Measurements from ENCODE around the gene SLC22A5. TPM values are rescaled to one million over a fixed set of nuclear protein-coding genes. Genes with fewer than 3 reads are reported as not detected.

Gene SLC22A5
- total RNA-seq, 4 donors from 2014 or later, result 23.2 to 36.6 (median 26.3) TPM

GRCh38 chr5:132407970-132408369 is 38.5 kb downstream of the SLC22A5 start:
- Histone ChIP-seq H3K27me3 (no peaks in the 10 kb centered on the region), H3K4me1 (peaks cover 33% of the 10 kb centered on the region), H3K9me3 (no peaks in the 10 kb centered on the region), H3K4me3 (no peak overlapping the region), H3K36me3 (no peaks in the 10 kb centered on the region), H3K27ac (no peak overlapping the region)
- 93% methylated on average over 3 of the region's 3 CpGs for WGBS
- TF ChIP-seq CTCF (IDR thresholded peaks at IDR 0.05), result no peak
- no peak for DNase-seq (ENCODE audit: low spot score in 2 of 2)

GRCh38 chr5:132408456-132408855 is 38.9 kb downstream of the SLC22A5 start:
- whole genome bisulfite sequencing, result 96% methylated on average over 6 of the region's 6 CpGs
- no peak overlapping the region for H3K27ac ChIP-seq
- no peak for DNase-seq (ENCODE audit: low spot score in 2 of 2)
- H3K27me3 ChIP-seq, result no peaks in the 10 kb centered on the region
- no peaks in the 10 kb centered on the region for H3K36me3 ChIP-seq
- no peak overlapping the region for H3K4me3 ChIP-seq
- H3K9me3 ChIP-seq, result no peaks in the 10 kb centered on the region
- TF ChIP-seq POLR2AphosphoS5 (IDR thresholded peaks at IDR 0.05) (no peak), EP300 (IDR thresholded peaks at IDR 0.05) (no peak), POLR2A (IDR thresholded peaks at IDR 0.05) (no peak), CTCF (IDR thresholded peaks at IDR 0.05) (no peak)
- peaks cover 38% of the 10 kb centered on the region for H3K4me1 ChIP-seq

GRCh38 chr5:132408965-132409364 is 39.5 kb downstream of the SLC22A5 start:
- peak overlapping the region; percentile 96 for H3K27ac ChIP-seq
- 69% methylated on average over 2 of the region's 2 CpGs for WGBS
- H3K9me3 ChIP-seq, result no peaks in the 10 kb centered on the region
- no peaks in the 10 kb centered on the region for H3K36me3 ChIP-seq
- no peaks in the 10 kb centered on the region for H3K27me3 ChIP-seq
- H3K4me3 ChIP-seq, result no peak overlapping the region
- DNase-seq (ENCODE audit: low spot score in 2 of 2), result no peak
- peaks cover 43% of the 10 kb centered on the region for H3K4me1 ChIP-seq
- no peak for TF ChIP-seq POLR2AphosphoS5 (IDR thresholded peaks at IDR 0.05)
- no peak for TF ChIP-seq CTCF (IDR thresholded peaks at IDR 0.05)
- no peak for TF ChIP-seq POLR2A (IDR thresholded peaks at IDR 0.05)
- no peak for TF ChIP-seq EP300 (IDR thresholded peaks at IDR 0.05)

GRCh38 chr5:132410451-132411303 is 41.2 kb downstream of the SLC22A5 start:
- Histone ChIP-seq H3K4me1 (peaks cover 60% of the 10 kb centered on the region), H3K27me3 (no peaks in the 10 kb centered on the region), H3K27ac (peak overlapping the region; percentile 96), H3K36me3 (no peaks in the 10 kb centered on the region), H3K4me3 (peak overlapping the region; percentile 81), H3K9me3 (no peaks in the 10 kb centered on the region)
- DNase-seq (ENCODE audit: low spot score in 2 of 2), result peak; percentile 87 to 89
- TF ChIP-seq EP300 (IDR thresholded peaks at IDR 0.05) (no peak), POLR2AphosphoS5 (IDR thresholded peaks at IDR 0.05) (peak in 2 of 3 donors; percentile 2 to 12), CTCF (IDR thresholded peaks at IDR 0.05) (peak in 1 of 2 donors; percentile 76), POLR2A (IDR thresholded peaks at IDR 0.05) (peak in 1 of 2 donors; percentile 60)
- WGBS, result 0% methylated on average over 41 of the region's 90 CpGs

- DNase-seq (ENCODE audit: low spot score in 2 of 2), result no peak
- WGBS, result 12% methylated on average over 8 of the region's 9 CpGs
Measured at GRCh38 chr5:132411304-132412013, 41.9 kb downstream of the SLC22A5 start.

More at GRCh38 chr5:132411304-132412013, 41.9 kb downstream of the SLC22A5 start:
- no peaks in the 10 kb centered on the region for H3K9me3 ChIP-seq
- peaks cover 66% of the 10 kb centered on the region for H3K4me1 ChIP-seq
- H3K27ac ChIP-seq, result peak overlapping the region; percentile 96
- H3K4me3 ChIP-seq, result peak overlapping the region; percentile 81
- H3K36me3 ChIP-seq, result no peaks in the 10 kb centered on the region
- no peak for TF ChIP-seq EP300 (IDR thresholded peaks at IDR 0.05)
- TF ChIP-seq POLR2A (IDR thresholded peaks at IDR 0.05), result no peak
- no peak for TF ChIP-seq CTCF (IDR thresholded peaks at IDR 0.05)
- TF ChIP-seq POLR2AphosphoS5 (IDR thresholded peaks at IDR 0.05), result no peak
- no peaks in the 10 kb centered on the region for H3K27me3 ChIP-seq
